GM19455 (cell line): ENCODE results near the gene UCK1.

Experiments used
- ATAC-seq: cut with Tn5 transposase; IDR thresholded peaks from one replicate; pipeline ENCODE4 v1.9.1; 2021; ENCODE audit not compliant: unreplicated experiment

Gene UCK1

GRCh38 chr9:131500377-131500776 lies 30.7 kb downstream of the UCK1 start:
- ATAC-seq: no peak

DNA sequence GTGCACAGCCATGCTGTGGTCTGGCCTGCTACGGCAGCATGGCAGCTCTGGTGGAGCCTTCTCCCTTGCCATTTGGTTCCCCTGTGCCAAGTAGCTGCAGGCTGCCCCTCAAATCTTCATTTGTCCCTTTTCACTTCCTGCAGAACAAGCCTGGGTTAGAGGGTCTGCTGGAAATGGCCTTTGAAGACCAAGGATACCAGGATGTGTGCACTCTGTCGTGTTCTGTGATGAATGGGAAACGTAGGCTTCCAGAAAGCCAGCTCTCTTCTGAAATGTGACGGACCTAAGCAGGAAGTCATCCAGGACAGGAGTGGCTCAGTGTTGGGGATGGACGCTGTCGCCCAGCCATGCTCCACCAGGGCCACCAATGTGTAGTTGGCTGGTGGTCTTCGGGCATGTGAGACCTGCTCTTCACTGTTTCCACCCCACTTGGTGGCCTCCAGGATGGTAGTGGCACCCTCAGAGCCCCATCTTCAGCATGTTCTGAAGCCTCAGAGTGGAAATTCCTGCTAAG lies 31.8 kb downstream of the UCK1 start:
- no peak for ATAC-seq

DNA sequence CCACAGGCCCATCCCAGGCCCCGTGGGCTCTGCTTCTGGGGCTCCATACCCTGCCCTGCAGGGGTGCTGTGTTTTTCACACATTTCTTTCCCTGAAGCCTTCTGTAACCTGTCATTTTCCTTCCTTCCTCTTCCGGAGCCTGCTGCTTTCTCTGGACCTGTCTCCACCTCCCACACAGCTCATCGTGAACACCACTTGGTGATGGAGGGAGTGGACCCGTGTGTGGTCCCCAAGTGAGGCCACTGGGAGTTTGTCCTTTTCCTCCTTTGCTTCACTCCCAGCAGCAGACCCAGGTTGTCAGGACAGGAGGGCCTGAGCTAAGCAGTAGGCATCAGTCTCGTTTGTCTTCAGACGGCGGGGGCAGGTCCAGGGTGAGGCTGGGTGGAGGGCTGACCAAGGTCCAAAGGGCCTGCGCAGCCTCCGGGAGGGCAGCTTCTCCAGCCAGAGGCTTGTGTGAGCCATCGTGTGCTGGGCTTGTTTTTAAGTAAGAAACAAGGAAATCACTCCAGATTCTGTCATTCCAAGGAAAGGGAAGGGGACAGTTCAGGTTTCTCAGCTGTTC lies 34.1 kb downstream of the UCK1 start:
- ATAC-seq: no peak

DNA sequence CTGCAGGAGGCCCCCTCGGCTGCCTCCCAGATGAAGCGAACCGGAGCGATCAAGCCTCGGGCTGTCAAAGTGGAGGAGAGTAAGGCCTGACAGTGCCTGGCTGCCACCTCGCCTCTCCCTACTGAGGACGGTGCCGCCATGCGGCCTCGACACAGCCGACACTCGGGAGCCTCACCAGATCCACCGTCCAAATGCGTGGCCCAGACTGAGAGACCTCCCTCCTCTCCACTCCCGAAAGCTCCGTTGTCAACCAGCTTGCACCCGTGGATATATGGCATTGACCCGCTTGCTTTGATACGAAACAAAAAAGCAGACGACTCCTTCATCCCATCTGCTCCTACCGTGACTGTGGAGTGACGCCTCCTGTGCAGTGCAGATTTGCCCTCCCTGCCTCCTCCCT lies 35.3 kb downstream of the UCK1 start:
- no peak for ATAC-seq

DNA sequence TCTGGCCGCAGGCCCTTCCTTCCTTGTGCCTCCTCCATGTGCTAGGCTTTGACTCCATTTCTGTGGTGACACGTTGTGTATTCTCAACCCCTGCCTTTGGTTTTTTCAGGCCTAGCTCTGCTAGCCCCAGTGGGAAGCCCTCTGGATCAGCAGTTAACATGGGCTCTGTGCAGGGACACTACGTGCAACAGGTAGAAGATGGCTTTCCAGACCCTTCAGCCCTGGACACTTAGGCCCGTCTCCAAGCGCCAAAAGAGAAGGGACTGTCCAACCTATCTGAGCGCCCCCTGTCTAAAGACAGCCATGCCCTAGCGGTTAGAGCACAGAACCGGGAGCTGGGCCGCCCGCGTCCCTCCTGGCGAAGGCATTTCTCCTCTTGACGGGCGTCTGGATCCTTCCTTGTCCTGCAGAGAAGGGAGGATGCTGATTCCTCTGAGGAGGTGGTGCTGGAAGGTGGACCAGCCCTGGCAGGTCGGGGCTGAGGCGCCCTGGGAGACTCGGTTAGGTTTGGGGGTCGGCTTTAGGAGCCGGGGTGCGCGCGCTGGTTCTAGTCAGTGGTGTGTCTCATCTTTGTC lies 36.7 kb downstream of the UCK1 start:
- no peak for ATAC-seq

DNA sequence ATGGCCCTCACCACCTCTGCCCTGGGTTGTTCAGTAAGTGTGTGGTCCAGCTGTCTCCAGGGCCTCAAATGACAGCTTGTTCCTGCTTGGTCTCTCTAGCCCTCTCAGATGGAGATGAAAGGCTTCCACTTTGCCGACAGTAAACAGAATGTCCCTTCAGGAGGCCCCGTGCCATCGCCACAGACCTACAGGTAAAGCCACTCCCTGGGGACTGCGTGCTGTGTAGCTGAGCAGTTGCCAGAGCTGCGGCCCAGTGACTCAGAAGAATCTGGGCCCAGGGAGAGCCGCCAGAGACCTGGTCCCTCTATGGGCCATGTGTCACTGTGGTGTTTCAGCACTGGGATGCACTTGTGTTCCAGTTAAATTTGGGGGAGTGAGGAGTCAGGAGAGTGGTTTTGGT lies 39.0 kb downstream of the UCK1 start:
- no peak for ATAC-seq

- ATAC-seq: no peak
These were observed 39.9 kb downstream of the UCK1 start for GRCh38 chr9:131491001-131491710.

GRCh38 chr9:131490514-131490913 lies 40.5 kb downstream of the UCK1 start:
- ATAC-seq: no peak

DNA sequence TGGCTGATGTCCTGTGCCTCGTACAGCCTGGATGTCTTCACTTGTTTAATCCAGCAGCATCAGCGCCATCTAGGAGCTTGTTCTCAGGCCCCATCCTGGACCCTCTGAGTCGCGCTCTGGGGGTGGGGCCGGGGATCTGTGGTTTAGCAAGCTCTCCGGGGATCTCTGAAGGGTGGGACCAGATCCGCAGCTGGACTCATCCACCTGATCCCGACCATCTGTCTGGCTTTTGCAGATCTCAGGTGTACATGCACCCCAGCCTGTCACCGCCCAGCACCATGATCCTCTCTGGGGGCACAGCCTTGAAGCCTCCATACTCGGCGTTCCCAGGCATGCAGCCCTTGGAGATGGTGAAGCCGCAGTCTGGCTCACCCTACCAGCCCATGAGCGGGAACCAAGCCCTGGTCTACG lies 43.4 kb downstream of the UCK1 start:
- no peak for ATAC-seq

- no peak for ATAC-seq
These were observed 44.1 kb downstream of the UCK1 start for GRCh38 chr9:131487001-131487400.

- ATAC-seq: no peak
These were observed 45.2 kb downstream of the UCK1 start for GRCh38 chr9:131485728-131486422.

- no peak for ATAC-seq
These were observed 45.9 kb downstream of the UCK1 start for GRCh38 chr9:131485206-131485605.

DNA sequence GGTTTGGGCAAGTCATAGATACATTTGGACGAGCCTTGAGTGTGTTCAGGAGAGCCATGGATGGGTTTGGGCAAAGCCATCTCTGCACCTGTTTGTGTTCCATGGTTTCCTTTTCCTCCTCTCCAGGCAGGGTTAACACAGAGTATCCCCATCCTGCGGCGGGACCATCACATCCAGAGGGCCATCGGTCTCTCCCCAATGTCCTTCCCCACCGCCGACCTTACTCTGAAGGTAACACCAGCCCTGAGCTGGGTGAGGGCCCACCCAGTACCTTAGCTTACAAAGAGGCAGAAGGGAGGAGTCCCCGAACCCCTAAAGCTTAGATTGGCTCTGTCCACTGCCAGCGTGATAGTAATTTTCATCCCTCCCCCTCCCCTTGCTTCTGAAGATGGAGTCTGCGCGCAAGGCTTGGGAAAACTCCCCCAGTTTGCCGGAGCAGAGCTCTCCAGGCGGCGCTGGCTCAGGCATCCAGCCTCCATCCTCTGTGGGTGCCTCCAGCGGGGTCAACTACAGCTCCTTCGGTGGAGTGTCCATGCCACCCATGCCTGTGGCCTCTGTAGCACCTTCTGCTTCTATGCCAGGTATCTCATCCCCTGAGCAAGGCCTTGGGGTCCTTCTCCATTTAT lies 46.4 kb downstream of the UCK1 start:
- no peak for ATAC-seq

DNA sequence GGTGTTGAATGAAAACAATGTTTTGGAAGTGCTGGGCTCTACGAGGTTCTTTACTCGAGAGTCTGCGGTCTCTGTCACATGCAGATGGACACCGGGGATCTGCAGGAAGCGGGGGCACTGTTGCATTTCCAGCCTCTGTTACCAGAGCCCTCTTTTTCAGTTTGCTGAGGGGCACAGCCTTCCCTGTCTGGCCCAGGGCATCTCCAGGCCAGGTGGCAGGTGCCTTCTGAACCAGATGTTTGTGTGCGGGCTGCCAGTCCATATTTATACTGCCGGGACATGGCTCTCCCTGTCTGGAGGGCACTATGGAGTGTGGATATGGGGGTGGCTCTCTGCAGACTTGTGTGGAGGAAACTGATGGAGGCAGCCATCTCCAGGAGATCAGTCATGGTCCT lies 47.0 kb downstream of the UCK1 start:
- no peak for ATAC-seq

- no peak for ATAC-seq
These were observed 47.6 kb downstream of the UCK1 start for GRCh38 chr9:131483319-131484050.

GRCh38 chr9:131482343-131483006 lies 48.6 kb downstream of the UCK1 start:
- ATAC-seq: no peak

GRCh38 chr9:131481441-131482342 lies 49.4 kb downstream of the UCK1 start:
- no peak for ATAC-seq

DNA sequence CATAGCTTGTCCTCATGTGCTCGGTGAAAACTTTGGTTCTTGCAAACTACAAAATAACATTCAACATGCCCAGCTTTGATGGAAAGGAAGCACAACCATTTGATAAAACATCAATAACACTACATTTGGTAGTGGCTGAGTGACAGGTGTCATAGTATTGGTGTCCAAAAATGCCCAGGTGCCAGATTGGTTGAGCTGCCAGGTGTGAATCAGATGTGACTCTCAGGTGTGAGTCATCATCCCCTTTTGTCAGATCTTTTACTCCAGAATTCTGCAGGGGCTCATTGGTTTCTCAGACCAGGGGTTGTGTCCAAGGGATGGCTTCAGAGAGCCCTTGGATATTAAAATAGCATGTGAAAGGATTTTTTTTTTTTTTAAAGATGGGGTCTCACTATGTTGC lies 50.8 kb downstream of the UCK1 start:
- no peak for ATAC-seq

- ATAC-seq: no peak
These were observed 52.2 kb downstream of the UCK1 start for GRCh38 chr9:131478911-131479310.
